Measurements from ENCODE around the gene RGS8.

GRCh38 chr1:182662121-182662890 is 22.1 kb downstream of the RGS8 start:
- no peak for TF ChIP-seq IKZF2 (IDR thresholded peaks at IDR 0.05)
- TF ChIP-seq POLR2AphosphoS5 (IDR thresholded peaks at IDR 0.05; ENCODE audit: low read length): no peak
- no peak for TF ChIP-seq POLR2A (IDR thresholded peaks at IDR 0.05; ENCODE audit: low read depth, low read length)
- no peak for TF ChIP-seq CTCF (IDR thresholded peaks at IDR 0.05 in 2 of 3, conservative IDR thresholded peaks at IDR 0.05 in 1 of 3; ENCODE audit: control insufficient read depth in 2 of 3, extremely low read depth in 1 of 3, insufficient read depth in 1 of 3, low read depth in 3 of 3, low read length in 3 of 3)

Data from GM12878 (cell line).